ENCODE results near the gene PSPH. TPM values are rescaled to one million over a fixed set of nuclear protein-coding genes. Genes with fewer than 3 reads are reported as not detected.

Gene PSPH
- total RNA-seq, 1 donor from 2014 or later, result 26.0 TPM

GRCh38 chr7:56007167-56007652 is 44.0 kb downstream of the PSPH start:
- no peak for DNase-seq (ENCODE audit: low spot score)

GRCh38 chr7:56003749-56004148 is 47.5 kb downstream of the PSPH start:
- DNase-seq (ENCODE audit: low spot score), result no peak

- no peak for DNase-seq (ENCODE audit: low spot score)
These were observed 54.3 kb downstream of the PSPH start for GRCh38 chr7:55996856-55997500.

GRCh38 chr7:55992346-55992745 is 58.9 kb downstream of the PSPH start:
- DNase-seq (ENCODE audit: low spot score), result no peak

GRCh38 chr7:55983537-55983936 is 67.7 kb downstream of the PSPH start:
- DNase-seq (ENCODE audit: low spot score), result no peak

- no peak for DNase-seq (ENCODE audit: low spot score)
These were observed 71.0 kb downstream of the PSPH start for GRCh38 chr7:55980266-55980665.

GRCh38 chr7:55977831-55978230 is 73.4 kb downstream of the PSPH start:
- DNase-seq (ENCODE audit: low spot score), result peak; percentile 7

- no peak for DNase-seq (ENCODE audit: low spot score)
These were observed 75.1 kb downstream of the PSPH start for GRCh38 chr7:55975988-55976633.

GRCh38 chr7:55973747-55974250 is 77.4 kb downstream of the PSPH start:
- DNase-seq (ENCODE audit: low spot score), result no peak

GRCh38 chr7:55970978-55971377 is 80.3 kb downstream of the PSPH start:
- no peak for DNase-seq (ENCODE audit: low spot score)

- DNase-seq (ENCODE audit: low spot score), result no peak
These were observed 80.7 kb downstream of the PSPH start for GRCh38 chr7:55970561-55970960.

- DNase-seq (ENCODE audit: low spot score), result no peak
These were observed 81.9 kb downstream of the PSPH start for GRCh38 chr7:55969391-55969790.

- DNase-seq (ENCODE audit: low spot score), result no peak
These were observed 84.4 kb downstream of the PSPH start for GRCh38 chr7:55966851-55967250.

GRCh38 chr7:55965805-55966421 is 85.3 kb downstream of the PSPH start:
- DNase-seq (ENCODE audit: low spot score), result peak; percentile 37

GRCh38 chr7:55965100-55965470 is 86.2 kb downstream of the PSPH start:
- no peak for DNase-seq (ENCODE audit: low spot score)

GRCh38 chr7:55964261-55965099 is 86.8 kb downstream of the PSPH start, which contains the start of gene NIPSNAP2:
Gene NIPSNAP2, plus strand, starts transcription at chr7:55964585. Its CDS starts 25 bp downstream, at chr7:55964610.
- DNase-seq (ENCODE audit: low spot score), result peak; percentile 69

- DNase-seq (ENCODE audit: low spot score), result no peak
These were observed 87.6 kb downstream of the PSPH start for GRCh38 chr7:55963584-55964168.

GRCh38 chr7:55962014-55962413 is 89.2 kb downstream of the PSPH start:
- DNase-seq (ENCODE audit: low spot score), result no peak

Measured in umbilical cord (tissue), 2 donors.